Neural cell (in vitro differentiated cells): ENCODE data around the gene PYGO2.

Experiments
- EP300 ChIP-seq: fragments of 450-650 bp; conservative IDR thresholded peaks from 2 replicates; pipeline ENCODE4 v1.6.1; 2014; ENCODE audit warnings: antibody characterized with exemption, mild to moderate bottlenecking, moderate library complexity; ENCODE audit not compliant: poor library complexity, severe bottlenecking
- MXI1 ChIP-seq: fragments of 450-650 bp; conservative IDR thresholded peaks from 2 replicates; pipeline ENCODE4 v1.6.1; 2014; ENCODE audit warnings: antibody characterized with exemption, mild to moderate bottlenecking; ENCODE audit not compliant: poor library complexity, severe bottlenecking
- POLR2AphosphoS5 ChIP-seq: IDR thresholded peaks from 2 replicates; pipeline ENCODE4 v1.6.1; 2012
- RAD21 ChIP-seq: fragments of 450-650 bp; conservative IDR thresholded peaks from 2 replicates; pipeline ENCODE4 v1.6.1; 2014; ENCODE audit warnings: antibody characterized with exemption, mild to moderate bottlenecking, moderate library complexity
- TF ChIP-seq, protein P1 (sequence below): fragments of 450-650 bp; IDR thresholded peaks from 2 replicates; pipeline ENCODE4 v1.5.1; 2014; ENCODE audit warnings: antibody characterized with exemption, mild to moderate bottlenecking, moderate library complexity; ENCODE audit not compliant: poor library complexity, severe bottlenecking
- TF ChIP-seq, protein P2 (sequence below): IDR thresholded peaks from 2 replicates; pipeline ENCODE4 v1.6.1; 2012; ENCODE audit warnings: borderline replicate concordance

DNA sequence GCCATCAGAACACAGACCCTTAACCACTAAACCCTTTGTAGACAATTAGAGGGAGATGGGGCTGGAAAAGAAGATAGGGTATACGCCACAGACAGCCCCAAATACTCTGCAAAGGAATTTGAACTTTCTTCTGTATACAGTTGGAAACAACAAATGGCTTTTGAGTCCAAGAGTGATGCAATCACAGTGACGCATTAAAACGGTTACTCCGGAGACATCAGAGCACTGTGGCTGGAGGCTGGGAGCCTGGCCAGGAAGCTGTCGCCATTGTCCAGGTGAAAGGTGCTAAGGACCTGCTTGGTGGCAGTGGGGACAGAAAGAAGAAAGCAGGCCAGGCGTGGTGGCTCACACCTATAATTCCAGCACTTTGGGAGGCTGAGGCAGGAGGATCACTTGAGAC lies 25.7 kb upstream of the PYGO2 start:
- TF ChIP-seq, protein P1, sequence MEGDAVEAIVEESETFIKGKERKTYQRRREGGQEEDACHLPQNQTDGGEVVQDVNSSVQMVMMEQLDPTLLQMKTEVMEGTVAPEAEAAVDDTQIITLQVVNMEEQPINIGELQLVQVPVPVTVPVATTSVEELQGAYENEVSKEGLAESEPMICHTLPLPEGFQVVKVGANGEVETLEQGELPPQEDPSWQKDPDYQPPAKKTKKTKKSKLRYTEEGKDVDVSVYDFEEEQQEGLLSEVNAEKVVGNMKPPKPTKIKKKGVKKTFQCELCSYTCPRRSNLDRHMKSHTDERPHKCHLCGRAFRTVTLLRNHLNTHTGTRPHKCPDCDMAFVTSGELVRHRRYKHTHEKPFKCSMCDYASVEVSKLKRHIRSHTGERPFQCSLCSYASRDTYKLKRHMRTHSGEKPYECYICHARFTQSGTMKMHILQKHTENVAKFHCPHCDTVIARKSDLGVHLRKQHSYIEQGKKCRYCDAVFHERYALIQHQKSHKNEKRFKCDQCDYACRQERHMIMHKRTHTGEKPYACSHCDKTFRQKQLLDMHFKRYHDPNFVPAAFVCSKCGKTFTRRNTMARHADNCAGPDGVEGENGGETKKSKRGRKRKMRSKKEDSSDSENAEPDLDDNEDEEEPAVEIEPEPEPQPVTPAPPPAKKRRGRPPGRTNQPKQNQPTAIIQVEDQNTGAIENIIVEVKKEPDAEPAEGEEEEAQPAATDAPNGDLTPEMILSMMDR: no peak
- no peak for TF ChIP-seq MXI1
- no peak for TF ChIP-seq EP300
- no peak for TF ChIP-seq RAD21
- TF ChIP-seq, protein P2, sequence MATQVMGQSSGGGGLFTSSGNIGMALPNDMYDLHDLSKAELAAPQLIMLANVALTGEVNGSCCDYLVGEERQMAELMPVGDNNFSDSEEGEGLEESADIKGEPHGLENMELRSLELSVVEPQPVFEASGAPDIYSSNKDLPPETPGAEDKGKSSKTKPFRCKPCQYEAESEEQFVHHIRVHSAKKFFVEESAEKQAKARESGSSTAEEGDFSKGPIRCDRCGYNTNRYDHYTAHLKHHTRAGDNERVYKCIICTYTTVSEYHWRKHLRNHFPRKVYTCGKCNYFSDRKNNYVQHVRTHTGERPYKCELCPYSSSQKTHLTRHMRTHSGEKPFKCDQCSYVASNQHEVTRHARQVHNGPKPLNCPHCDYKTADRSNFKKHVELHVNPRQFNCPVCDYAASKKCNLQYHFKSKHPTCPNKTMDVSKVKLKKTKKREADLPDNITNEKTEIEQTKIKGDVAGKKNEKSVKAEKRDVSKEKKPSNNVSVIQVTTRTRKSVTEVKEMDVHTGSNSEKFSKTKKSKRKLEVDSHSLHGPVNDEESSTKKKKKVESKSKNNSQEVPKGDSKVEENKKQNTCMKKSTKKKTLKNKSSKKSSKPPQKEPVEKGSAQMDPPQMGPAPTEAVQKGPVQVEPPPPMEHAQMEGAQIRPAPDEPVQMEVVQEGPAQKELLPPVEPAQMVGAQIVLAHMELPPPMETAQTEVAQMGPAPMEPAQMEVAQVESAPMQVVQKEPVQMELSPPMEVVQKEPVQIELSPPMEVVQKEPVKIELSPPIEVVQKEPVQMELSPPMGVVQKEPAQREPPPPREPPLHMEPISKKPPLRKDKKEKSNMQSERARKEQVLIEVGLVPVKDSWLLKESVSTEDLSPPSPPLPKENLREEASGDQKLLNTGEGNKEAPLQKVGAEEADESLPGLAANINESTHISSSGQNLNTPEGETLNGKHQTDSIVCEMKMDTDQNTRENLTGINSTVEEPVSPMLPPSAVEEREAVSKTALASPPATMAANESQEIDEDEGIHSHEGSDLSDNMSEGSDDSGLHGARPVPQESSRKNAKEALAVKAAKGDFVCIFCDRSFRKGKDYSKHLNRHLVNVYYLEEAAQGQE: no peak
- no peak for TF ChIP-seq POLR2AphosphoS5
